ENCODE results near the gene TAF5. TPM values are rescaled to one million over a fixed set of nuclear protein-coding genes. Genes with fewer than 3 reads are reported as not detected.

Gene TAF5
- total RNA-seq (1 to 10 TPM; 1.6 to 6.4 (median 4.0) TPM), polyA plus RNA-seq (1 to 10 TPM; 1.5 to 3.7 (median 2.5) TPM)
- long read RNA-seq, donor 1, partial matches to known transcripts = 522 of 1,773 reads
- long read RNA-seq, donor 1, other reads (novel, unspliced or antisense) = 1,250 of 1,773 reads
- long read RNA-seq, donor 2 = 0 reads
- long read RNA-seq, donor 3 = 0 reads
- long read RNA-seq, donor 4, partial matches to known transcripts = 2 of 4 reads
- long read RNA-seq, donor 4, other reads (novel, unspliced or antisense) = 0 of 4 reads
- long read RNA-seq, donor 5, partial matches to known transcripts = 0 of 4 reads
- long read RNA-seq, donor 5, other reads (novel, unspliced or antisense) = 2 of 4 reads
- long read RNA-seq, donor 6 = 0 reads
- long read RNA-seq, donor 7 = 0 reads
- long read RNA-seq, donor 8, partial matches to known transcripts = 28 of 29 reads
- long read RNA-seq, donor 8, other reads (novel, unspliced or antisense) = 0 of 29 reads
- long read RNA-seq, donor 9, partial matches to known transcripts = 0 of 1 reads
- long read RNA-seq, donor 9, other reads (novel, unspliced or antisense) = 0 of 1 reads
- long read RNA-seq, donor 10 = 0 reads

GRCh38 chr10:103367782-103368518, at the start of gene TAF5:
Gene TAF5 (plus strand): TSS chr10:103367976. CDS start chr10:103367990, 14 bp downstream.
- no peaks in the 10 kb centered on the region for H3K9me3 ChIP-seq (replicated peaks in 1 of 3)
- intact Hi-C loops (cut with DNase I) = no loop called here
- peaks cover 4 to 7% of the 10 kb centered on the region in 2 donors for H3K4me1 ChIP-seq (replicated peaks in 1 of 2)

GRCh38 chr10:103327906-103328305, 39.9 kb upstream of the TAF5 start:
- TF ChIP-seq CTCF (IDR thresholded peaks at IDR 0.05) (no peak), POLR2A (IDR thresholded peaks at IDR 0.05) (no peak)
- peak in 1 of 7 donors; percentile 9 for DNase-seq
- 90 to 99% (median 98%) methylated on average over 7 of the region's 7 CpGs for WGBS, 4 donors

More at GRCh38 chr10:103367782-103368518, at the start of gene TAF5:
- no peaks in the 10 kb centered on the region for H3K36me3 ChIP-seq (replicated peaks in 1 of 2)
- TF ChIP-seq POLR2A (IDR thresholded peaks at IDR 0.05) (peak; percentile 84 to 85), CTCF (IDR thresholded peaks at IDR 0.05) (peak in 1 of 6 experiments; percentile 5)
- 0 to 1% (median 0%) methylated on average over 14 to 81 of the region's 81 CpGs for WGBS, 4 donors
- H3K27ac ChIP-seq = peak within 1 kb of the TSS; percentile 35 to 91 (median 78)
- peak within 1 kb of the TSS; percentile 31 to 95 (median 68) for H3K4me3 ChIP-seq
- no peaks in the 10 kb centered on the region for H3K27me3 ChIP-seq
- DNase-seq = peak; percentile 91 to 96 (median 93)

GRCh38 chr10:103333934-103334520, 33.7 kb upstream of the TAF5 start:
- Histone ChIP-seq H3K4me1 (replicated peaks in 1 of 2) (no peaks in the 10 kb centered on the region), H3K9me3 (replicated peaks in 1 of 3) (no peaks in the 10 kb centered on the region), H3K4me3 (no peak overlapping the region), H3K36me3 (replicated peaks in 1 of 2) (peaks cover 0 to 36% of the 10 kb centered on the region in 2 donors), H3K27ac (no peak overlapping the region), H3K27me3 (no peaks in the 10 kb centered on the region)
- no peak for DNase-seq
- intact Hi-C loops (cut with DNase I) = no loop called here
- peak; percentile 38 to 73 (median 52) for TF ChIP-seq CTCF (IDR thresholded peaks at IDR 0.05)
- TF ChIP-seq POLR2A (IDR thresholded peaks at IDR 0.05) = no peak
- 76 to 84% (median 80%) methylated on average over 2 of the region's 2 CpGs for WGBS, 4 donors

More at GRCh38 chr10:103327906-103328305, 39.9 kb upstream of the TAF5 start:
- Histone ChIP-seq H3K27ac (no peak overlapping the region), H3K4me3 (no peak overlapping the region), H3K4me1 (replicated peaks in 1 of 2) (no peaks in the 10 kb centered on the region), H3K27me3 (no peaks in the 10 kb centered on the region), H3K36me3 (replicated peaks in 1 of 2) (peaks cover 0 to 56% of the 10 kb centered on the region in 2 donors), H3K9me3 (replicated peaks in 1 of 3) (no peaks in the 10 kb centered on the region)
- intact Hi-C loops (cut with DNase I) = no loop called here

DNA sequence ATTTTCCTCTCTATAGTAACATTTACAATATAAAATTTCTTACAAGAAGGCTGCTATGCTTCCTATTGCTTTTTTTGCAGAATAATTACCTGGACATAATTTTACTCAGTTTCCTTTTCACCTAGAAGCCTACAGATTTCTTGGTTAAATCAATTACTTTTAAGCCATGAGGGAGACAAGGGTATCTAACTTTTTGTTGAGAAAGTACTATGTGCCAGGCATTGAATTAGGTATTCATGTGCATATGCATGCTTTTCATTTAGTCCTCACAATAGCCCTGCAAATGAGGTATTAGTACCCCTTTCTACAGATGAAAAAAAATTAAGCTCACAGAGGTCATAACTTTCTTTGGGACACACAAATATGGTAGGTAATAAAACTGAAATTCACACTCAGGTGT, 33.2 kb upstream of the TAF5 start:
- Histone ChIP-seq H3K4me1 (replicated peaks in 1 of 2) (no peaks in the 10 kb centered on the region), H3K27me3 (no peaks in the 10 kb centered on the region), H3K27ac (no peak overlapping the region), H3K36me3 (replicated peaks in 1 of 2) (peaks cover 0 to 39% of the 10 kb centered on the region in 2 donors), H3K4me3 (no peak overlapping the region), H3K9me3 (replicated peaks in 1 of 3) (no peaks in the 10 kb centered on the region)
- DNase-seq = no peak
- intact Hi-C loops (cut with DNase I) = no loop called here
- TF ChIP-seq POLR2A (IDR thresholded peaks at IDR 0.05) (no peak), CTCF (IDR thresholded peaks at IDR 0.05) (no peak)
